NOMO-1 treated with dmso at 0.1 percent for 144 hours (cell line): ENCODE data around the gene LSAMP.

Experiments used
- DNase-seq: peaks from one replicate; lab custom pipeline; 2025; ENCODE audit not compliant: unreplicated experiment; lab: John Stamatoyannopoulos, UW

LSAMP gene

GRCh38 chr3:116059421-116060096 is 385.7 kb downstream of the LSAMP start:
- no peak for DNase-seq

DNA sequence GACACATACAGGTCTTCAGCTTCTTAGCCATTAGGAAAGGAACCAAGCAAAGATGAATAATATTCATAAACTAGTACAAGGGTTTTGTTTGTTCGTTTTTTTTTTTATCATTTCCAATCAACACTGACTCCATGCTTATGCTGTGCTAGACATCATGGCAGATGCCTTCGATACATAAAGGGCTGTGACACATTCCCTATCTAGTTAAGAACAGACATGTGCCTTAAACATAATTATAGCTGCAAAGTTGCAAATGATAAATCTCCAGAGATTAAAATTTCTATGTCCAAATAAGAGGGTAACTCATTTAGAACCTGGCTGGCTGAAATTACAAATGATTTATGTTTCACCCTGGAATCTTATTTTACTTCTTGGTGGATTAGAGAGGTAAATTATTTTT is 386.4 kb downstream of the LSAMP start:
- DNase-seq: no peak

- DNase-seq: no peak
These were observed 387.8 kb downstream of the LSAMP start for GRCh38 chr3:116057400-116058006.

GRCh38 chr3:116056280-116056679 is 389.0 kb downstream of the LSAMP start:
- no peak for DNase-seq

DNA sequence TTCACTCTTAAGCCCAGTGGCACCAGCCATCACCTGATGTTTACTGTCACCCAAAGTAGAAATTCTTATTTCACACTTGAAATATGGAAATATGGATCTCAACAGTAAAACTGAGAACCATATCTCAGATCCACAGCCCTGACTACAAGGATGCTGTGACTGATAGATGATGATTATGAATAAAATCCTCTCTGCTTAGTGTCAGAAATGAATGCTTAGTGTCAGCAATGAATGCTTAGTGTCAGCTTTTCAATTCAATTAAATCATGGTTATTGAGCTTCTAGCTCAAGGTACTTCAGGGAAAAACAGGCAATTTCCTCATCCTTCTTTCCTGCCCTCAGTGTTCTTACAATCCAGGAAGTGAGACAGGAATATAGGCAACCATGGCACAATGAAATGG is 392.3 kb downstream of the LSAMP start:
- DNase-seq: no peak

DNA sequence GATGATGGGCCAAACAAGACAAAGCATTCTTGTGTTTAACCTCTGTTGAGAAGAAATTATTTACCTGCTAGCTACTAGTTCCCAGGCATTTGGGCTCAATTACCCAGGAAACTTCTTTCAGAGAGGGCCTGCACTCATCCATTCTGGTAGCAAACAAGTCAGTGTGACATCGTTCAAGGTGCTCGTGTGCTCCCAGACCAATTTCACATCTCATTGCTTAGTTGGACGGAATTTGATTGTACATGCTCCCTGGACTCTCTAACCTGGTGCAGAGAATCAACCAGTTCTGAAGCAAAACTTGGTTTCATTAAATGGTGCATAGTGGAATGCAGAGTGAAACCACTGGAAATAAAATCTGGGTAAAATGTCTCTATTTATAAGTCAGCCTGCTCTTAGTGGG is 392.7 kb downstream of the LSAMP start:
- DNase-seq: no peak

DNA sequence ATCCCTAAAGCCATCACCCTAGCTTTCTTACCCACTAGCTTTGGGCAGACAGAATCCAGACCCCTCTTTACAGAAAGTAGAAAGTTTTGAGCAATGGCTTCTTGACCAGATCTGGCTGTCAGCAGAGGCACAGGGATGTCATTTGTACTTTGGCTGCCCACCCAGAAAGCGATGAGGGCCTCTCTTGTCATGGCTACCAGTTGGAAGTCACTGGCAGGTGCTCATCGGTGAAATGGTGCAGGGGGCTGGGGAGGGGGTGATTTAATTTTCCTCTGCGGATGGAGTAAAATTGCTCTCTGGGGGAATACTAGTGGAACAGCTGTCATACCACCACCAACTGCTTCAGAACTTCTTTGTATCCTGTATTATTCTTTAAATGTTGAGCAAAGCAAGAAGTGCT is 393.7 kb downstream of the LSAMP start:
- no peak for DNase-seq

GRCh38 chr3:116051040-116051439 is 394.2 kb downstream of the LSAMP start:
- DNase-seq: no peak

GRCh38 chr3:116050311-116050915 is 394.9 kb downstream of the LSAMP start:
- no peak for DNase-seq

GRCh38 chr3:116048991-116049390 is 396.3 kb downstream of the LSAMP start:
- no peak for DNase-seq

- DNase-seq: no peak
These were observed 398.9 kb downstream of the LSAMP start for GRCh38 chr3:116046350-116046749.

- no peak for DNase-seq
These were observed 400.0 kb downstream of the LSAMP start for GRCh38 chr3:116045314-116045713.

GRCh38 chr3:116040152-116040551 is 405.1 kb downstream of the LSAMP start:
- no peak for DNase-seq

DNA sequence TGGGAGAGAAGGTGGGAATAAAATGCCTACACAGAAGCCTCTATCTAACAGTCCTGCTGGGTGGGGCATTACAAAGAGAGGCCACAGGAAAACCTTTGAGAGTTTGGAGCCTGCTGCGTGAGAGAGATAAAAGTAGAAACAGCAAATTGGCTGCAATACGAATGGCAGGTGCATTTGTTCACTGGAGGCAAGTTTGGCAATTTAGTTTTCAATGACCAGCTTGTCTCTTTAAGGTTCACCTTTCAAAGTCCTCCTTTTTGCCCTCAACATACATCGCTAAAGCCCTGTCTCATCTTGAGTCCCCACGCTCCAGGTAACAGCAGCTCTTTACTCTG is 405.7 kb downstream of the LSAMP start:
- no peak for DNase-seq

DNA sequence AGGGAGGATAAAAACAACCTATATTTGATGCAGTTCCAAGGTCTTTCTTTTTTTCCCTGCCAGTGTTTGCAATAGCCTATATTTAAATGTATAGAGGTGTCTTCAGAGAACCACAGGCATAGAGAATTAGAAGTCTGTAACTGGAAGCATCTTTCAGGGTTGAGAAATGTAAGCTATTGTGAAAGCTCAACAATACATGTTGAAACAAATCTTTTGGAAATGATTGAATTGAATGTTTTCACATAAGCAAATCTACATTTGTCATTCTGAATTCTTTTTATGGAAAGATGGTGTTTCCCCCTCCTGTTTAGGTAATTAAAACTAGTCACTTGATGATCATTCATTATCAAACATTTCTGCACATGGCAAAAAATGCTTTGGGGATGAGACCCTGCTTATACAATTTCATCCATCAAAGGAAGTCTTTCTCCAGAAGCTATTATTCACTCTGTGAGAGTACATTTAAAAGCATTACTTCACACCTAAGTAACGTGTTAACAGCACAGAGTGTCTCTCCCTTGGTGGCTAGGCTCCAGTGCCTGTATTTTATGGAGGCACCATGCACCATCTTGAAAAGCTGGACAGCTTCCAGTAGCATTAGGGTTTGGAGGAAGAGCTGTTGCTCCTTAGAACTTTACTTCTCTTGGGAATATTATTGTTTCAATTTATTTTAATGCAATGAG is 406.2 kb downstream of the LSAMP start:
- peak; percentile 44 for DNase-seq

DNA sequence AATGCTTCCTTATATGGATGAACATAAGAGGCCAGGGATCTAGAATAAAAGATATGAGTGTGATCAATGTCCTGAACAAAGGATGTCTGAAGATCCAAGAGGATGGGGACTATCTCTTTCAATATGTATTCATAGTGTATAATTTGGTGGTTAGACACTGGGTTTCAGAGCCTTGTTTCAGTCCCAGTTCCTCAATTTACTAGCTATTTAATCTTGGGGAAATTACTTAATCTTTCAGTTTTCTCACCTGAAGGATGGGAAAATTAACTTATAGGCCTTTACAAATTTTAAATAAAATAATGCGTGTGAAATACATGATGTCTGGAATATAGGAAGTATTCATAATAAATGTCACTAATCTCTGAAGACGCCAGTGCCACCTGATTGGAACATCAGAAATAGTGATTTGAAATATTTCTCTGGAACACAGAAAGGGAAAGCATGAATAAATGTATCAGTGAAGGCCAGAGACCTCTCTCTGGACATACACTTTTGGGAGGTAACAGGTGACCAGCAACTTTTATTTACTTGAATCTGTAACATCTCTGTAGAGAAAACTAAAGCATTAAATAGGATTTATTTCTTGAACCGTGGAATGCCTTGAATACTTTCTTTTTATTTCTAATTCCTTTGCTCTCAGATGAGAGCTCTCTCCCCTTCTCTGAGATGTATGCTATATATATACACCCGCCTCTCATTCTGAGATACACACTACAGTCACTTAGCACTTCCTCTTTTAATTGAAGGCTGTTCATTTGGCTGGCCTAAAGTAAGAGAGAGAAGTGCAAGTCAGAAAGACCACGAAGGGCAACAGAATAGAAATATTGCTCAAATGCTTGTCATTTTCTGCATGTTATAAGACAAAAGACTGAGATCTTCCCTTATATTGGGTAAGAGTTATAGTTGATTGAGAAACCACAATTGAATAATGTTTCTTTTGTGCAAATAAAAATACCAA is 407.1 kb downstream of the LSAMP start:
- peak; percentile 87 for DNase-seq

DNA sequence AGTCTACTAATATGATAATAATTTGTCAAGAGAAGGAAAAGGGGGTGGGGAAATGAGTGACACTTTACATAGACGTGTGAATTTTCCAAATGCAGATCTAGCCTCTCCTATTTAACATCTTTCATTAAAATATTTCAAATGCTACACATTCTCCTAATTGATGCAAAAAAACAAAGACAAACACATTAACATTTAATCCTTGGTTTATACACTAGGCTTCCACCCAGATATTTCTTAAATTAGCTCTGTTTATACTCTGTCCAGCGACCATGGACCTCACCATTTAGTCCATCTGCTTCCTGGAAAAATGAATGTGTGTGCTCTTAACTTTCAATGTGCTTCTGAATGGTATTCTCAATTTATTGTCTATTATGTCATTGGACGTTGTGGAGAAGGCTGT is 409.9 kb downstream of the LSAMP start:
- no peak for DNase-seq

GRCh38 chr3:116034794-116035193 is 410.5 kb downstream of the LSAMP start:
- no peak for DNase-seq

GRCh38 chr3:116034086-116034485 is 411.2 kb downstream of the LSAMP start:
- no peak for DNase-seq

GRCh38 chr3:116033516-116033915 is 411.8 kb downstream of the LSAMP start:
- DNase-seq: no peak

DNA sequence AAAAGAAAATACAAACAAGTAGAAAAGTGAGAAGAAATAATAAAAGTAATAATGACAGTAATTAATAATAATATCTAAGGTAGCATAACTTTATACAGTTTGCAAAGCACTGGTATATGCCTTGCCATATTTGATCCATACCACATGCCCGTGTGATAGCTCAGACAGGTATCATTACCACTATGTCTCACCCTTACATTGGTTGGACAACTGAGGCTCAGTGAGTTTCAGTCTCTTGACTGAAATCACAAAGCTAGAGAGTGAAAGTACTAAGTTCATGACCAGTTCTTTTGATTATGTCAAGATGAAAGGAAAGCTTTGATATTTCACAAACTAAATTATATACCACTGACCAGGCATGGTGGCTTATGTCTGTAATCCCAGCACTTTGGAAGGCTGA is 413.1 kb downstream of the LSAMP start:
- no peak for DNase-seq
